HEK293T (cell line): Measurements from ENCODE around the gene IFNA8.

Experiments
- ARNT ChIP-seq: fragments of 450-650 bp; IDR thresholded peaks from 2 replicates; pipeline ENCODE4 v1.6.1; 2017; ENCODE audit warnings: mild to moderate bottlenecking
- ELF4 ChIP-seq: fragments of 450-650 bp; IDR thresholded peaks from 2 replicates; pipeline ENCODE4 v1.6.1; 2017; ENCODE audit warnings: antibody characterized with exemption
- FOXK2 ChIP-seq: fragments of 450-650 bp; IDR thresholded peaks from 2 replicates; pipeline ENCODE4 v1.6.1; 2016; ENCODE audit warnings: mild to moderate bottlenecking
- HDGF ChIP-seq: fragments of 450-650 bp; IDR thresholded peaks from 2 replicates; pipeline ENCODE4 v1.6.1; 2017; ENCODE audit warnings: antibody characterized with exemption, borderline replicate concordance
- L3MBTL2 ChIP-seq: fragments of 450-650 bp; conservative IDR thresholded peaks from 2 replicates; pipeline ENCODE4 v1.6.1; 2016; ENCODE audit warnings: mild to moderate bottlenecking
- SP1 ChIP-seq: fragments of 450-650 bp; IDR thresholded peaks from 2 replicates; pipeline ENCODE4 v1.6.1; 2017
- TARDBP ChIP-seq: fragments of 450-650 bp; IDR thresholded peaks from 2 replicates; pipeline ENCODE4 v1.6.1; 2016
- ZNF384 ChIP-seq: fragments of 450-650 bp; IDR thresholded peaks from 2 replicates; pipeline ENCODE4 v1.6.1; 2016
- TF ChIP-seq, protein P1 (sequence below): fragments of 450-650 bp; IDR thresholded peaks from 2 replicates; pipeline ENCODE4 v1.6.1; 2016

DNA sequence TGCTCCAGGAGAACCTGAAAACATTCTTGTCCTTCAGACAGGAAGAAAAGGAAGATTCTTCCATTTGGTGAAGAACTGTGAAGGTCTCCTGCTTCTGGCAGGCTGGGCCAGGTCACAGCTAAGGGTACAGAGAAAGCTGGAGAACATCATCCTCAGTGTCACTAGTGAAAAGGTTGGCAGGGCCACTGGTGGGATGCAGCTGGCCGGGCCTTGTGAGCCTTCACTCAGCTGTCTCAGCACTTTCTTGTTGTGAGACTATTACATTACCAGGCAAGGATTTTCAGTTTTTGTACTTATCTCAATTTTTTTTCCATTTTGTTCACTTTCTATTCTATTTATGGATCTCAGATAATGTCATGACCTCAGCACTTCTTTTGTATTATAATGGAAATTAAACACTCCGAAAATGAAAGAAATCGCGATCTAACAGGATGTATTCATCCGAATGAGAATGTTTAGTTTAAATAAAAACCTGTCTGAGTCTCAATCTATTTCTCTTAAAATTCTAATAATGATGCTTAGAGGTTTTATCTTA, 9.9 kb upstream of the IFNA8 start:
- TF ChIP-seq ELF4: no peak
- TF ChIP-seq, protein P1, sequence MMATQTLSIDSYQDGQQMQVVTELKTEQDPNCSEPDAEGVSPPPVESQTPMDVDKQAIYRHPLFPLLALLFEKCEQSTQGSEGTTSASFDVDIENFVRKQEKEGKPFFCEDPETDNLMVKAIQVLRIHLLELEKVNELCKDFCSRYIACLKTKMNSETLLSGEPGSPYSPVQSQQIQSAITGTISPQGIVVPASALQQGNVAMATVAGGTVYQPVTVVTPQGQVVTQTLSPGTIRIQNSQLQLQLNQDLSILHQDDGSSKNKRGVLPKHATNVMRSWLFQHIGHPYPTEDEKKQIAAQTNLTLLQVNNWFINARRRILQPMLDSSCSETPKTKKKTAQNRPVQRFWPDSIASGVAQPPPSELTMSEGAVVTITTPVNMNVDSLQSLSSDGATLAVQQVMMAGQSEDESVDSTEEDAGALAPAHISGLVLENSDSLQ: no peak
- no peak for TF ChIP-seq L3MBTL2
- TF ChIP-seq ZNF384: no peak
- TF ChIP-seq TARDBP: no peak
- no peak for TF ChIP-seq FOXK2
- no peak for TF ChIP-seq ARNT
- TF ChIP-seq HDGF: no peak
- TF ChIP-seq SP1: no peak
